Hepatocyte (in vitro differentiated cells): Measurements from ENCODE around the gene CHST2. TPM values are rescaled to one million over a fixed set of nuclear protein-coding genes. Genes with fewer than 3 reads are reported as not detected.

Experiments used
- DNase-seq: peaks from one replicate; pipeline ENCODE4 v3.0.0-alpha.2; 2016; ENCODE audit warnings: low spot score
- H2AFZ ChIP-seq: fragments of 200-600 bp; sonication (generic); 2 replicates; pipeline ENCODE4 v1.6.0; 2016; ENCODE audit warnings: antibody characterized with exemption, mild to moderate bottlenecking
- H3K27ac ChIP-seq: fragments of 200-600 bp; sonication (generic); 2 replicates; pipeline ENCODE4 v1.5.1; 2016; ENCODE audit warnings: mild to moderate bottlenecking
- H3K27me3 ChIP-seq: fragments of 200-600 bp; sonication (generic); 2 replicates; pipeline ENCODE4 v1.6.1; 2016
- H3K36me3 ChIP-seq: fragments of 200-600 bp; sonication (generic); replicated peaks from 2 replicates; pipeline ENCODE4 v1.5.1; 2016; ENCODE audit warnings: low read depth; ENCODE audit not compliant: insufficient read depth
- H3K4me1 ChIP-seq: fragments of 200-600 bp; sonication (generic); 2 replicates; pipeline ENCODE4 v1.5.1; 2016; ENCODE audit warnings: mild to moderate bottlenecking, moderate library complexity; ENCODE audit not compliant: insufficient read depth
- H3K4me2 ChIP-seq: fragments of 200-600 bp; sonication (generic); 2 replicates; pipeline ENCODE4 v1.6.0; 2016
- H3K4me3 ChIP-seq: fragments of 200-600 bp; sonication (generic); 2 replicates; pipeline ENCODE4 v1.5.1; 2016; ENCODE audit warnings: mild to moderate bottlenecking
- H3K79me2 ChIP-seq: fragments of 200-600 bp; sonication (generic); 2 replicates; pipeline ENCODE4 v1.6.0; 2017; ENCODE audit warnings: mild to moderate bottlenecking
- H3K9me2 ChIP-seq: fragments of 200-600 bp; sonication (generic); replicated peaks from 2 replicates; pipeline ENCODE4 v1.6.0; 2017; ENCODE audit warnings: mild to moderate bottlenecking; ENCODE audit not compliant: insufficient read depth
- H3K9me3 ChIP-seq: fragments of 200-600 bp; sonication (generic); 2 replicates; pipeline ENCODE4 v1.5.1; 2016; ENCODE audit warnings: low read depth, mild to moderate bottlenecking
- H4K20me1 ChIP-seq: fragments of 200-600 bp; sonication (generic); 2 replicates; pipeline ENCODE4 v1.6.0; 2016; ENCODE audit warnings: mild to moderate bottlenecking; ENCODE audit not compliant: insufficient read depth, poor library complexity, severe bottlenecking
- CTCF ChIP-seq: fragments of 200-600 bp; sonication (generic); IDR thresholded peaks from 2 replicates; pipeline ENCODE4 v1.5.1; 2016; ENCODE audit warnings: antibody characterized with exemption, mild to moderate bottlenecking; ENCODE audit not compliant: poor library complexity
- EZH2 ChIP-seq: fragments of 200-600 bp; sonication (generic); IDR thresholded peaks from 2 replicates; pipeline ENCODE4 v1.6.1; 2016; ENCODE audit warnings: antibody characterized with exemption, mild to moderate bottlenecking, borderline replicate concordance
- EZH2phosphoT487 ChIP-seq: fragments of 200-600 bp; sonication (generic); IDR thresholded peaks from one replicate; pipeline ENCODE4 v1.6.1; 2018; ENCODE audit warnings: antibody characterized with exemption, mild to moderate bottlenecking, low read depth, moderate library complexity; ENCODE audit not compliant: unreplicated experiment, severe bottlenecking
- WGBS: methylation state at CpG from one replicate; pipeline ENCODE4 v1.1.6; 2016; ENCODE audit warnings: low lambda C conversion rate; ENCODE audit errors: missing lambda C conversion rate; 5-methylcytosine and 5-hydroxymethylcytosine counted together
- polyA plus RNA-seq: library from polyadenylated mRNA; unstranded; fragments of >200 nt; fragmentation: Nextera tagmentation; extraction: Ambion mirVana; gene quantifications from 2 replicates; pipeline ENCODE4 v1.2.1, GENCODE V29; 2016
- total RNA-seq: library from RNA; depleted of rRNA; stranded (reverse); fragments of >200 nt; gene quantifications from 2 replicates; pipeline ENCODE4 v1.2.3, GENCODE V29; 2014

Gene CHST2
- total and polyA plus RNA-seq, 2 experiments from 2014 or later, result 12.2 to 16.1 TPM

- 88% methylated on average over 3 of the region's 3 CpGs for WGBS
- no peak overlapping the region for H3K4me3 ChIP-seq
- no peaks in the 10 kb centered on the region for H3K27me3 ChIP-seq
- no peaks in the 10 kb centered on the region for H3K9me3 ChIP-seq
- no peak for DNase-seq
- no peak overlapping the region for H2AFZ ChIP-seq
- TF ChIP-seq CTCF (no peak), EZH2 (no peak), EZH2phosphoT487 (no peak)
- H3K36me3 ChIP-seq, result no peaks in the 10 kb centered on the region
- no peaks in the 10 kb centered on the region for H3K79me2 ChIP-seq
- no peak overlapping the region for H3K4me2 ChIP-seq
- H3K4me1 ChIP-seq, result no peaks in the 10 kb centered on the region
- no peaks in the 10 kb centered on the region for H4K20me1 ChIP-seq
- no peaks in the 10 kb centered on the region for H3K9me2 ChIP-seq
- no peak overlapping the region for H3K27ac ChIP-seq
Observed at GRCh38 chr3:143150071-143150470, 30.5 kb downstream of the CHST2 start.

- Histone ChIP-seq H3K27ac (no peak overlapping the region), H3K4me2 (no peak overlapping the region), H3K79me2 (no peaks in the 10 kb centered on the region), H3K9me2 (no peaks in the 10 kb centered on the region), H3K4me1 (no peaks in the 10 kb centered on the region), H3K27me3 (no peaks in the 10 kb centered on the region), H3K36me3 (no peaks in the 10 kb centered on the region), H4K20me1 (no peaks in the 10 kb centered on the region), H2AFZ (no peak overlapping the region), H3K9me3 (no peaks in the 10 kb centered on the region), H3K4me3 (no peak overlapping the region)
- WGBS, result 89% methylated on average over 7 of the region's 7 CpGs
- DNase-seq, result no peak
- TF ChIP-seq EZH2phosphoT487 (no peak), CTCF (no peak), EZH2 (no peak)
Observed at GRCh38 chr3:143151004-143151731, 31.6 kb downstream of the CHST2 start.

- TF ChIP-seq EZH2, result no peak
- TF ChIP-seq CTCF, result no peak
- TF ChIP-seq EZH2phosphoT487, result no peak
- Histone ChIP-seq H3K4me2 (no peak overlapping the region), H3K9me2 (no peaks in the 10 kb centered on the region), H3K27me3 (no peaks in the 10 kb centered on the region), H3K36me3 (no peaks in the 10 kb centered on the region), H3K4me1 (no peaks in the 10 kb centered on the region), H2AFZ (no peak overlapping the region), H4K20me1 (no peaks in the 10 kb centered on the region), H3K4me3 (no peak overlapping the region), H3K9me3 (no peaks in the 10 kb centered on the region), H3K27ac (no peak overlapping the region), H3K79me2 (no peaks in the 10 kb centered on the region)
- DNase-seq, result no peak
- WGBS, result 84% methylated on average over 5 of the region's 5 CpGs
Observed at GRCh38 chr3:143152043-143152442, 32.5 kb downstream of the CHST2 start.
